ENCODE measurements around the gene CACNB2. TPM values are rescaled to one million over a fixed set of nuclear protein-coding genes. Genes with fewer than 3 reads are reported as not detected.

Gene CACNB2
- total RNA-seq, 1 experiment from 2014 or later: not detected

DNA sequence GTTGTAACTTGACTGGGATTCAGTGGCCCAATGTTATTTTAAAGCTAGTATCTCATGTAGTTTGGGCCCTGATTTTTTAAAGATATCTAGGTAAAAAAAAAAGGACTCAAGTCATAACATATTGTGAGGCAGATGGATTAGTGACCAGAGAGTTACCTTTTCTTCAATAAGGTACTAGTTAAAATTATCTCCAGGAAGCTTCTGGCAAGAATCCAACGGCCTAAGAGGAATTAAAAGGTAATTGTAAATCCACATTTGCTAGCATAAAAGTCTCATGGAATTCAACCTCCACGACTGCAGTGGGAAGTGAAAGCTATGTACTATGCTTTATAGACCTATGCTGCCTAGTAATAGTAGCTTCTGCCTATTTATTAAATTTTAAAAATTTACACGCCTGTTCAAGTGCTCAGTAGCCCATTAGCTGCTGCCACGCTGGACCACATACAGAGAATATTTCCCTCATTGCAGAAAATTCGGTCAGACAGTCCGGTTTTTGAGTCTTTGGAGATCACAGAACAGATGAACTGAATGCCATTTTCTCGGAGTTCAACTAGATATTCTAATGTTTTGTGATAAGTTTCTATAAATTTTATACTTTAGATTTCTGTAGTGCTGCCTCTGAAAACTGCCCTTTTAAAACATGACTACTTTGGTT is 392.8 kb downstream of the CACNB2 start:
- Histone ChIP-seq H3K36me3 (ENCODE audit: control insufficient read depth, insufficient read depth, low read length) (no peaks in the 10 kb centered on the region), H3K27ac (ENCODE audit: low read length) (no peak overlapping the region), H3K4me1 (ENCODE audit: control insufficient read depth, insufficient read depth, low read length) (no peaks in the 10 kb centered on the region), H3K9me3 (ENCODE audit: control insufficient read depth, insufficient read depth, low read depth, low read length) (no peaks in the 10 kb centered on the region), H3K27me3 (ENCODE audit: control insufficient read depth, insufficient read depth, low read length) (no peaks in the 10 kb centered on the region), H3K4me3 (ENCODE audit: low read depth in 2 of 2, low read length in 2 of 2) (no peak overlapping the region)
- ATAC-seq: no peak
- ChIA-PET CTCF (no interaction called here), POLR2A (no interaction called here)
- no peak for DNase-seq (ENCODE audit: low read depth, low spot score)
- intact Hi-C loops (cut with micrococcal nuclease; ENCODE audit: unreplicated experiment) (no loop called here), in situ Hi-C loops (cut with HindIII; ENCODE audit: low pct_unique_long_range_greater_than_20kb, low sequenced_read_pairs) (no loop called here)
- BruUV-seq (replicated peaks): no TSS peak
- TF ChIP-seq SIN3A (IDR thresholded peaks at IDR 0.05; ENCODE audit: borderline replicate concordance, insufficient read depth, low read depth, low read length) (no peak), TCF7L2 (IDR thresholded peaks at IDR 0.05; ENCODE audit: low read depth, low read length) (no peak), POLR2AphosphoS5 (IDR thresholded peaks at IDR 0.05; ENCODE audit: low read depth, low read length) (no peak)
- TF ChIP-seq, protein P1, sequence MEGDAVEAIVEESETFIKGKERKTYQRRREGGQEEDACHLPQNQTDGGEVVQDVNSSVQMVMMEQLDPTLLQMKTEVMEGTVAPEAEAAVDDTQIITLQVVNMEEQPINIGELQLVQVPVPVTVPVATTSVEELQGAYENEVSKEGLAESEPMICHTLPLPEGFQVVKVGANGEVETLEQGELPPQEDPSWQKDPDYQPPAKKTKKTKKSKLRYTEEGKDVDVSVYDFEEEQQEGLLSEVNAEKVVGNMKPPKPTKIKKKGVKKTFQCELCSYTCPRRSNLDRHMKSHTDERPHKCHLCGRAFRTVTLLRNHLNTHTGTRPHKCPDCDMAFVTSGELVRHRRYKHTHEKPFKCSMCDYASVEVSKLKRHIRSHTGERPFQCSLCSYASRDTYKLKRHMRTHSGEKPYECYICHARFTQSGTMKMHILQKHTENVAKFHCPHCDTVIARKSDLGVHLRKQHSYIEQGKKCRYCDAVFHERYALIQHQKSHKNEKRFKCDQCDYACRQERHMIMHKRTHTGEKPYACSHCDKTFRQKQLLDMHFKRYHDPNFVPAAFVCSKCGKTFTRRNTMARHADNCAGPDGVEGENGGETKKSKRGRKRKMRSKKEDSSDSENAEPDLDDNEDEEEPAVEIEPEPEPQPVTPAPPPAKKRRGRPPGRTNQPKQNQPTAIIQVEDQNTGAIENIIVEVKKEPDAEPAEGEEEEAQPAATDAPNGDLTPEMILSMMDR (IDR thresholded peaks at IDR 0.05): no peak
- TF ChIP-seq, protein P2, sequence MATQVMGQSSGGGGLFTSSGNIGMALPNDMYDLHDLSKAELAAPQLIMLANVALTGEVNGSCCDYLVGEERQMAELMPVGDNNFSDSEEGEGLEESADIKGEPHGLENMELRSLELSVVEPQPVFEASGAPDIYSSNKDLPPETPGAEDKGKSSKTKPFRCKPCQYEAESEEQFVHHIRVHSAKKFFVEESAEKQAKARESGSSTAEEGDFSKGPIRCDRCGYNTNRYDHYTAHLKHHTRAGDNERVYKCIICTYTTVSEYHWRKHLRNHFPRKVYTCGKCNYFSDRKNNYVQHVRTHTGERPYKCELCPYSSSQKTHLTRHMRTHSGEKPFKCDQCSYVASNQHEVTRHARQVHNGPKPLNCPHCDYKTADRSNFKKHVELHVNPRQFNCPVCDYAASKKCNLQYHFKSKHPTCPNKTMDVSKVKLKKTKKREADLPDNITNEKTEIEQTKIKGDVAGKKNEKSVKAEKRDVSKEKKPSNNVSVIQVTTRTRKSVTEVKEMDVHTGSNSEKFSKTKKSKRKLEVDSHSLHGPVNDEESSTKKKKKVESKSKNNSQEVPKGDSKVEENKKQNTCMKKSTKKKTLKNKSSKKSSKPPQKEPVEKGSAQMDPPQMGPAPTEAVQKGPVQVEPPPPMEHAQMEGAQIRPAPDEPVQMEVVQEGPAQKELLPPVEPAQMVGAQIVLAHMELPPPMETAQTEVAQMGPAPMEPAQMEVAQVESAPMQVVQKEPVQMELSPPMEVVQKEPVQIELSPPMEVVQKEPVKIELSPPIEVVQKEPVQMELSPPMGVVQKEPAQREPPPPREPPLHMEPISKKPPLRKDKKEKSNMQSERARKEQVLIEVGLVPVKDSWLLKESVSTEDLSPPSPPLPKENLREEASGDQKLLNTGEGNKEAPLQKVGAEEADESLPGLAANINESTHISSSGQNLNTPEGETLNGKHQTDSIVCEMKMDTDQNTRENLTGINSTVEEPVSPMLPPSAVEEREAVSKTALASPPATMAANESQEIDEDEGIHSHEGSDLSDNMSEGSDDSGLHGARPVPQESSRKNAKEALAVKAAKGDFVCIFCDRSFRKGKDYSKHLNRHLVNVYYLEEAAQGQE (IDR thresholded peaks at IDR 0.05; ENCODE audit: insufficient read depth in 1 of 2, low read depth in 2 of 2, low read length in 1 of 2): no peak

DNA sequence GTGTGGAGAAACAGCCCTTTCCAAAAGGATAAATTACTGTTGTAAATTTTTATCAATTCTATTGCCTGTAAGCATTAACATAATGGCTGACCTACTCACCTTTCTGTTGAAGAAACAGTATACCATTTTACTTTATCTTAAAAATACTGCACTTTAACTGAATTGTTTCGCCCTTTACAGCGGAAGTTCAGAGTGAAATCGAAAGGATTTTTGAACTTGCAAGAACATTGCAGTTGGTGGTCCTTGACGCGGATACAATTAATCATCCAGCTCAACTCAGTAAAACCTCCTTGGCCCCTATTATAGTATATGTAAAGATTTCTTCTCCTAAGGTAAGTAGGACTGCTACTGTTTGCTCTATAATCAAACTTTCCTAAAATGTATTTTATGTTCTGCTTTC is 393.7 kb downstream of the CACNB2 start:
- H3K36me3 ChIP-seq (ENCODE audit: control insufficient read depth, insufficient read depth, low read length): no peaks in the 10 kb centered on the region
- intact Hi-C loops (cut with micrococcal nuclease; ENCODE audit: unreplicated experiment): no loop called here
- no peak overlapping the region for H3K4me3 ChIP-seq (ENCODE audit: low read depth in 2 of 2, low read length in 2 of 2)
- H3K9me3 ChIP-seq (ENCODE audit: control insufficient read depth, insufficient read depth, low read depth, low read length): no peaks in the 10 kb centered on the region
- H3K4me1 ChIP-seq (ENCODE audit: control insufficient read depth, insufficient read depth, low read length): no peaks in the 10 kb centered on the region
- TF ChIP-seq SIN3A (IDR thresholded peaks at IDR 0.05; ENCODE audit: borderline replicate concordance, insufficient read depth, low read depth, low read length) (no peak), POLR2AphosphoS5 (IDR thresholded peaks at IDR 0.05; ENCODE audit: low read depth, low read length) (no peak), TCF7L2 (IDR thresholded peaks at IDR 0.05; ENCODE audit: low read depth, low read length) (no peak)
- TF ChIP-seq, protein P2 (IDR thresholded peaks at IDR 0.05; ENCODE audit: insufficient read depth in 1 of 2, low read depth in 2 of 2, low read length in 1 of 2): no peak
- TF ChIP-seq, protein P1 (IDR thresholded peaks at IDR 0.05): no peak
- ChIA-PET POLR2A (no interaction called here), CTCF (no interaction called here)
- H3K27ac ChIP-seq (ENCODE audit: low read length): no peak overlapping the region
- no TSS peak for BruUV-seq (replicated peaks)
- ATAC-seq (no peak), DNase-seq (ENCODE audit: low read depth, low spot score) (no peak)
- no peaks in the 10 kb centered on the region for H3K27me3 ChIP-seq (ENCODE audit: control insufficient read depth, insufficient read depth, low read length)
- in situ Hi-C loops (cut with HindIII; ENCODE audit: low pct_unique_long_range_greater_than_20kb, low sequenced_read_pairs): no loop called here

Measured in Panc1 (cell line).